A549 (cell line): ENCODE data around the gene IPO11. TPM values are rescaled to one million over a fixed set of nuclear protein-coding genes. Genes with fewer than 3 reads are reported as not detected.

Source experiments
- ATAC-seq, 2 experiments: fragments of 200-7000 bp in 1 of 2; fragments of >200 bp in 1 of 2; cut with Nextera tagmentation in 1 of 2; cut with Tn5 transposase in 1 of 2; 3 replicates each; pipeline versions ENCODE4 v1.8.0 to v1.9.1; 2018 to 2020; ENCODE audit warnings: mild to moderate bottlenecking in 1 of 2, moderate library complexity in 1 of 2
- CTCF ChIA-PET: fragments of 300-600 bp; sonication (Branson Sonifier 250); formaldehyde crosslinking; extraction: SDS; loops from one replicate; lab custom pipeline; 2021; ENCODE audit warnings: antibody characterized with exemption, inconsistent platforms; lab: Yijun Ruan, JAX
- POLR2A ChIA-PET: fragments of 350-600 bp; formaldehyde crosslinking; extraction: SDS; loops from one replicate; lab custom pipeline; 2021; ENCODE audit warnings: antibody characterized with exemption, inconsistent platforms; lab: Yijun Ruan, JAX
- DNase-seq, 2 experiments: peaks; one replicate each; pipeline versions ENCODE4 v3.0.0 to v3.0.0-alpha.2; 2011 to 2016; ENCODE audit warnings: low read depth in 1 of 2, low spot score in 1 of 2
- FAIRE-seq: peaks from 2 replicates; lab custom pipeline; 2011; peaks lifted over from hg19 to GRCh38; lab: Jason Lieb, UNC
- H3K27ac ChIP-seq, 2 experiments: fragments of >200 bp; sonication (Bioruptor Twin); formaldehyde crosslinking; 3 replicates each; pipeline ENCODE4 v1.5.1; 2016 to 2017
- H3K4me1 ChIP-seq: fragments of >200 bp; sonication (Bioruptor Twin); formaldehyde crosslinking; 3 replicates; pipeline ENCODE4 v1.6.1; 2016
- H3K4me2 ChIP-seq: fragments of >200 bp; sonication (Bioruptor Twin); formaldehyde crosslinking; 3 replicates; pipeline ENCODE4 v1.6.1; 2016
- H3K4me3 ChIP-seq: fragments of >200 bp; sonication (Bioruptor Twin); formaldehyde crosslinking; 3 replicates; pipeline ENCODE4 v1.5.1; 2016
- H3K9me3 ChIP-seq: fragments of >200 bp; sonication (Bioruptor Twin); formaldehyde crosslinking; 3 replicates; pipeline ENCODE4 v1.6.1; 2016
- EP300 ChIP-seq, 2 experiments: fragments of >200 bp; sonication (Bioruptor Twin); formaldehyde crosslinking; IDR thresholded peaks; 2 replicates in 1 of 2; 3 replicates in 1 of 2; pipeline ENCODE4 v1.6.1; 2016 to 2017
- FOSL2 ChIP-seq, 2 experiments: fragments of 450-650 bp in 1 of 2; fragments of >200 bp in 1 of 2; sonication (Bioruptor Twin) in 1 of 2; formaldehyde crosslinking; IDR thresholded peaks; 2 replicates each; pipeline versions ENCODE4 v1.5.0 to v1.6.1; 2016 to 2020; ENCODE audit warnings: mild to moderate bottlenecking in 1 of 2, moderate library complexity in 1 of 2
- FOXS1 ChIP-seq: fragments of 250-450 bp; sonication (Bioruptor Pico); IDR thresholded peaks from 2 replicates; pipeline ENCODE4 v1.5.0; 2020; ENCODE audit warnings: mild to moderate bottlenecking, moderate library complexity
- JUN ChIP-seq, 2 experiments: fragments of >200 bp; sonication (Bioruptor Twin); formaldehyde crosslinking; IDR thresholded peaks; 2 replicates in 1 of 2; 3 replicates in 1 of 2; pipeline ENCODE4 v1.6.1; 2016 to 2017
- MYC ChIP-seq: IDR thresholded peaks from 2 replicates; pipeline ENCODE4 v1.6.1; 2012; ENCODE audit warnings: mild to moderate bottlenecking, inconsistent platforms, low read length, improper control_type of control experiment, borderline replicate concordance
- NPAS2 ChIP-seq: fragments of 250-450 bp; sonication (Bioruptor Pico); IDR thresholded peaks from 2 replicates; pipeline ENCODE4 v1.8.0; 2022; ENCODE audit warnings: mild to moderate bottlenecking, moderate library complexity, borderline replicate concordance
- PHF8 ChIP-seq: fragments of 200-600 bp; sonication (generic); IDR thresholded peaks from 2 replicates; pipeline ENCODE4 v1.6.1; 2016; ENCODE audit warnings: low read depth, mild to moderate bottlenecking, antibody characterized with exemption, moderate library complexity, borderline replicate concordance
- POLR2A ChIP-seq: IDR thresholded peaks from 2 replicates; pipeline ENCODE4 v1.6.1; 2012; ENCODE audit warnings: mild to moderate bottlenecking, low read length
- RARB ChIP-seq: fragments of 250-450 bp; sonication (Bioruptor Pico); IDR thresholded peaks from 2 replicates; pipeline ENCODE4 v1.8.0; 2021; ENCODE audit warnings: mild to moderate bottlenecking, moderate library complexity
- RFX5 ChIP-seq: fragments of 450-650 bp; IDR thresholded peaks from 2 replicates; pipeline ENCODE4 v1.7.1; 2014; ENCODE audit warnings: antibody characterized with exemption, mild to moderate bottlenecking, moderate library complexity
- WGBS: methylation state at CpG from one replicate; pipeline ENCODE4 v1.1.6; 2017; ENCODE audit errors: missing lambda C conversion rate; 5-methylcytosine and 5-hydroxymethylcytosine counted together
- polyA plus RNA-seq, 4 experiments: library from polyadenylated mRNA; depleted of rRNA in 3 of 4; stranded (reverse); fragments of >200 nt; fragmentation: RNase III in 1 of 4; extraction: RNeasy Plus Mini Kit Qiagen cat#74134 plus additional on column Dnase treatment in 1 of 4; gene quantifications; 2 replicates in 3 of 4; 3 replicates in 1 of 4; pipeline ENCODE4 v1.2.3, GENCODE V29; 2011 to 2017
- TF ChIP-seq, protein P1 (sequence below): fragments of >200 bp; sonication (Bioruptor Twin); formaldehyde crosslinking; IDR thresholded peaks from 3 replicates; pipeline ENCODE4 v1.5.1; 2016
- TF ChIP-seq, protein P2 (sequence below): fragments of >200 bp; sonication (Bioruptor Twin); formaldehyde crosslinking; IDR thresholded peaks from 3 replicates; pipeline ENCODE4 v1.6.1; 2016
- TF ChIP-seq, protein P3 (sequence below): fragments of 450-650 bp; IDR thresholded peaks from 2 replicates; pipeline ENCODE4 v1.6.1; 2014; ENCODE audit warnings: antibody characterized with exemption
- TF ChIP-seq, protein P4 (sequence below): IDR thresholded peaks from 2 replicates; pipeline ENCODE4 v1.6.1; 2012
- TF ChIP-seq, protein P5 (sequence below): IDR thresholded peaks from 2 replicates; pipeline ENCODE4 v1.6.1; 2012; ENCODE audit warnings: low read depth, borderline replicate concordance

The IPO11 gene
- polyA plus RNA-seq, 2 of the 4 experiments (the other 2 are of a cell fraction) = 20.7 to 33.0 TPM

DNA sequence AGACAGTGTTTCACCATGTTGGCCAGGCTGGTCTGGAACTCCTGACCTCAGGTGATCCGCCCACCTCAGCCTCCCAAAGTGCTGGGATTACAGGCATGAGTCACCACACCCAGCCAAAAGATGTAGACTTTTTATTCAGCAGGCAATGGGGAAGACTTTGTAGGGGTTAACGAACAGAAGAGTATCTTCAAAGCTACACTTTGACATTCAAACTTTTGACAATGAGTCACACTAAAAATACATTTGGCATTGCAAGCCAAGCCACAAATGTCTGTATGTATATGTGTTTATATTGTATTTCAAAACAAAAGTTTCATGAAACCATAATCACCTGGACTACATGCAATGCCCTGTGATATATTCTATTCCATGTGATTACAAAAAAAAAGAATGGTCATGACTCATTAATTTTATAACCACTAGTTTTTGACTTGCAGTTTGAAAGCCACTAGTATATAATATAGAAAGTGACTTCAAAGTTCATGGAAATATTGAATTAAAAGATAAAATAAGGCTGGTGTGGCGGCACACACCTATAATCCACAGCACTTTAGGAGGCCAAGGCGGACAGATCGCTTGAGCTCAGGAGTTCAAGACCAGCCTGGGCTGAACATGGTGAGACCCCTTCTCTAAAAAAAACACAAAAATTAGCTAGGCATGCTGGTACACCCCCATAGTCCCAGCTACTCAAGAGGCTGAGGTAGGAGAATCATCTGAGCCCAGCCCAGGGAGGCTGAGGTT, 17.2 kb upstream of the IPO11 start:
- FAIRE-seq (no peak), DNase-seq (no peak), ATAC-seq (0 out of 6 replicates have a peak, but pooled peaks of 1 of the 2 experiments have one; percentile 16)
- Histone ChIP-seq H3K9me3 (no peaks in the 10 kb centered on the region), H3K4me1 (no peaks in the 10 kb centered on the region), H3K4me3 (no peak overlapping the region), H3K27ac (no peak overlapping the region), H3K4me2 (no peak overlapping the region)
- POLR2A ChIA-PET = interaction anchor here (2.9 kb wide), 1 partner anchor 9 kb away, joined by 9 read pairs; the partner anchor contains the start of gene DIMT1
- 96% methylated on average over 5 of the region's 5 CpGs for WGBS
- no peak for TF ChIP-seq MYC
- TF ChIP-seq FOSL2 (IDR thresholded peaks at IDR 0.05) = no peak
- TF ChIP-seq FOSL2 (CRISPR knock-in tag; IDR thresholded peaks at IDR 0.05) = peak; percentile 55
- TF ChIP-seq, protein P1, sequence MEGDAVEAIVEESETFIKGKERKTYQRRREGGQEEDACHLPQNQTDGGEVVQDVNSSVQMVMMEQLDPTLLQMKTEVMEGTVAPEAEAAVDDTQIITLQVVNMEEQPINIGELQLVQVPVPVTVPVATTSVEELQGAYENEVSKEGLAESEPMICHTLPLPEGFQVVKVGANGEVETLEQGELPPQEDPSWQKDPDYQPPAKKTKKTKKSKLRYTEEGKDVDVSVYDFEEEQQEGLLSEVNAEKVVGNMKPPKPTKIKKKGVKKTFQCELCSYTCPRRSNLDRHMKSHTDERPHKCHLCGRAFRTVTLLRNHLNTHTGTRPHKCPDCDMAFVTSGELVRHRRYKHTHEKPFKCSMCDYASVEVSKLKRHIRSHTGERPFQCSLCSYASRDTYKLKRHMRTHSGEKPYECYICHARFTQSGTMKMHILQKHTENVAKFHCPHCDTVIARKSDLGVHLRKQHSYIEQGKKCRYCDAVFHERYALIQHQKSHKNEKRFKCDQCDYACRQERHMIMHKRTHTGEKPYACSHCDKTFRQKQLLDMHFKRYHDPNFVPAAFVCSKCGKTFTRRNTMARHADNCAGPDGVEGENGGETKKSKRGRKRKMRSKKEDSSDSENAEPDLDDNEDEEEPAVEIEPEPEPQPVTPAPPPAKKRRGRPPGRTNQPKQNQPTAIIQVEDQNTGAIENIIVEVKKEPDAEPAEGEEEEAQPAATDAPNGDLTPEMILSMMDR = no peak
- CTCF ChIA-PET = interaction anchor here (0.7 kb wide), 1 partner anchor 9 kb away, joined by 3 read pairs; no protein-coding TSS in a partner anchor

DNA sequence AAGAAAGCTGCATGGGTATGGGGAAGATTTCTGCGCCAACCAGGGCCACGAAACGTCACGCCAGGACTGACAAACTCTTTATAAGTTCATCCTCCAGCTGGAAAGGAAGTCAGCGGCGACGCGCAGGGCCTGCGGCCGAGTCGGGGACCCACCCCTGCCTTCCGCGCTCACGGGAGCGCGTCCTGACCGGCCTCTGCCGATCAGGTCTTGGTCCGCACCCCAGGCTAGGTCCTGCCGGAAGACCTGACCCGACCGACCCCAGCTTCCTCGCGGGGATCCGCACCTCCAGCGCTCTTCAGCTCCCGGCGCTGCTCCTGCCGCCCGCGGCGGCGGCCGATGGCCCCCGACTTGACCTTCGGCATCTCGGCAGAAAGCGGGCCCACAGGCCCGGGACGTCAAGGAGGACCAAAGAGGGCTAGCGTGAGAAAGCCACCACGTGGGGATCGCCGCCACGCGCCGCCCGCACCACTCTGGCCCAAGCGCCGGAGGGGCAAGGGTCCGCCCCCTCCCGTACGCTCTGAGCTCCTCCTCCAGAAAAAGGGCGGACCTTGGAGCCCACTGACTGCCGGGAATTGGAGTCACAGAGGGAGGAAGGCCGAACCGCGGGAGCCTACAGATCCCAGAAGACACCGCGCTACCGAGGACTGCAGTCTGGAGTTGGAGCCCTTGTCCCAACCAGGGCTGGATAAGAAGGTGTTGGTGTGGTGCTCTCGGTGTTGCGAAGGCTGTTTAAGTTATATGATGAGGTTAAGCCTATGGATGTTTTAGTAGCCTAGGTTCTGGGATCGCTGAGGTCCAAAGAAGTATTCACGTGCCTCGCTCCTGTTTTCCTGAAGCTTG, 8.9 kb upstream of the IPO11 start, which contains the start of gene DIMT1:
TSS of gene DIMT1 (minus strand) at position 495 of the 840 bp plus-strand sequence. CDS start at position 362, 133 bp downstream.
- FAIRE-seq (no peak), ATAC-seq (peak; percentile 99), DNase-seq (peak; percentile 95 to 96)
- ChIA-PET CTCF (interaction anchor here (0.6 to 1.4 kb wide), 5 partner anchors 8 to 51 kb away, joined by 3 to 4 read pairs (median 3); no protein-coding TSS in a partner anchor), POLR2A (interaction anchor here (0.9 to 3.2 kb wide), 9 partner anchors 9 to 98 kb away, joined by 3 to 87 read pairs (median 6); partner anchors contain the start of genes IPO11 and KIF2A)
- Histone ChIP-seq H3K4me2 (peak within 1 kb of the TSS; percentile 97), H3K9me3 (no peaks in the 10 kb centered on the region), H3K27ac (peak within 1 kb of the TSS; percentile 89 to 95), H3K4me3 (peak within 1 kb of the TSS; percentile 66), H3K4me1 (peaks cover 15% of the 10 kb centered on the region)
- TF ChIP-seq POLR2A (peak; percentile 95), PHF8 (peak; percentile 99), MYC (peak; percentile 98), FOXS1 (no peak), RARB (CRISPR knock-in tag) (peak; percentile 64; the same call in 1 of the 2 replicates), JUN (IDR thresholded peaks at IDR 0.05) (peak; percentile 71 to 91), EP300 (IDR thresholded peaks at IDR 0.05) (no peak), NPAS2 (CRISPR knock-in tag) (no peak), RFX5 (0 out of 2 replicates have a peak, but pooled peaks have one; percentile 38)
- TF ChIP-seq, protein P2, sequence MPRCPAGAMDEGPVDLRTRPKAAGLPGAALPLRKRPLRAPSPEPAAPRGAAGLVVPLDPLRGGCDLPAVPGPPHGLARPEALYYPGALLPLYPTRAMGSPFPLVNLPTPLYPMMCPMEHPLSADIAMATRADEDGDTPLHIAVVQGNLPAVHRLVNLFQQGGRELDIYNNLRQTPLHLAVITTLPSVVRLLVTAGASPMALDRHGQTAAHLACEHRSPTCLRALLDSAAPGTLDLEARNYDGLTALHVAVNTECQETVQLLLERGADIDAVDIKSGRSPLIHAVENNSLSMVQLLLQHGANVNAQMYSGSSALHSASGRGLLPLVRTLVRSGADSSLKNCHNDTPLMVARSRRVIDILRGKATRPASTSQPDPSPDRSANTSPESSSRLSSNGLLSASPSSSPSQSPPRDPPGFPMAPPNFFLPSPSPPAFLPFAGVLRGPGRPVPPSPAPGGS = peak; percentile 94
- TF ChIP-seq, protein P3, sequence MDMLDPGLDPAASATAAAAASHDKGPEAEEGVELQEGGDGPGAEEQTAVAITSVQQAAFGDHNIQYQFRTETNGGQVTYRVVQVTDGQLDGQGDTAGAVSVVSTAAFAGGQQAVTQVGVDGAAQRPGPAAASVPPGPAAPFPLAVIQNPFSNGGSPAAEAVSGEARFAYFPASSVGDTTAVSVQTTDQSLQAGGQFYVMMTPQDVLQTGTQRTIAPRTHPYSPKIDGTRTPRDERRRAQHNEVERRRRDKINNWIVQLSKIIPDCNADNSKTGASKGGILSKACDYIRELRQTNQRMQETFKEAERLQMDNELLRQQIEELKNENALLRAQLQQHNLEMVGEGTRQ = peak; percentile 78
- TF ChIP-seq, protein P4, sequence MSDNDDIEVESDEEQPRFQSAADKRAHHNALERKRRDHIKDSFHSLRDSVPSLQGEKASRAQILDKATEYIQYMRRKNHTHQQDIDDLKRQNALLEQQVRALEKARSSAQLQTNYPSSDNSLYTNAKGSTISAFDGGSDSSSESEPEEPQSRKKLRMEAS = peak; percentile 99
- TF ChIP-seq, protein P5, sequence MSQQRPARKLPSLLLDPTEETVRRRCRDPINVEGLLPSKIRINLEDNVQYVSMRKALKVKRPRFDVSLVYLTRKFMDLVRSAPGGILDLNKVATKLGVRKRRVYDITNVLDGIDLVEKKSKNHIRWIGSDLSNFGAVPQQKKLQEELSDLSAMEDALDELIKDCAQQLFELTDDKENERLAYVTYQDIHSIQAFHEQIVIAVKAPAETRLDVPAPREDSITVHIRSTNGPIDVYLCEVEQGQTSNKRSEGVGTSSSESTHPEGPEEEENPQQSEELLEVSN = peak; percentile 84
- under 1% methylated on average over 43 of the region's 66 CpGs for WGBS
